Bronchial epithelial cell (primary cell): ENCODE data around the gene ATG2A. TPM values are rescaled to one million over a fixed set of nuclear protein-coding genes. Genes with fewer than 3 reads are reported as not detected.

Experiments used
- DNase-seq: peaks from one replicate; pipeline ENCODE4 v3.0.0-alpha.2; 2010; ENCODE audit warnings: low read depth
- FAIRE-seq: peaks from 2 replicates; lab custom pipeline; 2011; peaks lifted over from hg19 to GRCh38; lab: Jason Lieb, UNC
- H3K27me3 ChIP-seq: 2 replicates; pipeline ENCODE4 v1.5.1; 2011; ENCODE audit warnings: low read length; ENCODE audit not compliant: control insufficient read depth, insufficient read depth
- H3K36me3 ChIP-seq: 2 replicates; pipeline ENCODE4 v1.5.1; 2011; ENCODE audit warnings: low read length; ENCODE audit not compliant: control insufficient read depth, insufficient read depth
- H3K4me3 ChIP-seq: 2 replicates; pipeline ENCODE4 v1.5.1; 2011; ENCODE audit warnings: mild to moderate bottlenecking, low read depth, low read length, control low read depth
- CTCF ChIP-seq: IDR thresholded peaks from 2 replicates; pipeline ENCODE4 v1.5.1; 2011; ENCODE audit warnings: mild to moderate bottlenecking, moderate library complexity, low read length, control low read depth, inconsistent platforms; ENCODE audit not compliant: insufficient read depth, severe bottlenecking
- total RNA-seq: library from RNA; depleted of rRNA; stranded (reverse); fragments of >200 nt; gene quantifications from 2 replicates; pipeline ENCODE4 v1.2.1, GENCODE V29; 2014

Gene ATG2A
- total RNA-seq, 1 donor from 2014 or later: 6.1 TPM

GRCh38 chr11:64869571-64870175 lies 47.3 kb downstream of the ATG2A start:
- TF ChIP-seq CTCF: peak; percentile 24
- Histone ChIP-seq H3K36me3 (peaks cover 15% of the 10 kb centered on the region), H3K4me3 (no peak overlapping the region), H3K27me3 (no peaks in the 10 kb centered on the region)
- DNase-seq (no peak), FAIRE-seq (no peak)

GRCh38 chr11:64868904-64869570 lies 48.0 kb downstream of the ATG2A start:
- Histone ChIP-seq H3K27me3 (no peaks in the 10 kb centered on the region), H3K4me3 (no peak overlapping the region), H3K36me3 (peaks cover 13% of the 10 kb centered on the region)
- FAIRE-seq (no peak), DNase-seq (peak; percentile 92)
- no peak for TF ChIP-seq CTCF

- no peak for TF ChIP-seq CTCF
- DNase-seq (peak; percentile 82), FAIRE-seq (no peak)
- Histone ChIP-seq H3K36me3 (peaks cover 10% of the 10 kb centered on the region), H3K4me3 (no peak overlapping the region), H3K27me3 (no peaks in the 10 kb centered on the region)
Observed at GRCh38 chr11:64867748-64868462, 49.1 kb downstream of the ATG2A start.

- DNase-seq (no peak), FAIRE-seq (no peak)
- no peak for TF ChIP-seq CTCF
- peaks cover 3% of the 10 kb centered on the region for H3K36me3 ChIP-seq
- no peaks in the 10 kb centered on the region for H3K27me3 ChIP-seq
- H3K4me3 ChIP-seq: no peak overlapping the region
Observed at GRCh38 chr11:64866173-64866491, 50.9 kb downstream of the ATG2A start.

GRCh38 chr11:64865286-64866172 lies 51.5 kb downstream of the ATG2A start:
- no peak for TF ChIP-seq CTCF
- Histone ChIP-seq H3K4me3 (no peak overlapping the region), H3K27me3 (no peaks in the 10 kb centered on the region), H3K36me3 (peaks cover 3% of the 10 kb centered on the region)
- FAIRE-seq (no peak), DNase-seq (no peak)
